ENCODE measurements around the gene WDR70.

Gene WDR70

DNA sequence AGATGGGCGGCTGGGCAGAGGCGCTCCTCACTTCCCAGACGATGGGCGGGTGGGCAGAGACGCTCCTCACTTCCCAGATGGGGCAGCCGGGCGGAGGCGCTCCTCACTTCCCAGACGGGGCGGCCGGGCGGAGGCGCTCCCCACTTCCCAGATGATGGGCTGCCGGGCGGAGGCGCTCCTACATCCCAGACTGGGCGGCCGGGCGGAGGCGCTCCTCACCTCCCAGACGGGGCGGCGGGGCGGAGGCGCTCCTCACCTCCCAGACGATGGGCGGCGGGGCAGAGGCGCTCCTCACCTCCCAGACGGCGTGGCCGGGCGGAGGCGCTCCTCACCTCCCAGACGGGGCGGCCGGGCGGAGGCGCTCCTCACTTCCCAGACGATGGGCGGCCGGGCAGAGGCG, 140.2 kb downstream of the WDR70 start:
- Histone ChIP-seq H3K9me2 (replicated peaks; ENCODE audit: insufficient read depth, low read length) (no peaks in the 10 kb centered on the region), H2AFZ (ENCODE audit: low read depth, low read length, severe bottlenecking) (no peak overlapping the region), H3K4me3 (ENCODE audit: insufficient read depth, low read length, poor library complexity, severe bottlenecking) (no peak overlapping the region), H3K27ac (ENCODE audit: low read depth, low read length) (no peak overlapping the region), H3K4me2 (ENCODE audit: low read depth, low read length, poor library complexity, severe bottlenecking) (no peak overlapping the region), H3F3A (ENCODE audit: insufficient read depth) (no peaks in the 10 kb centered on the region), H3K9ac (ENCODE audit: low read length) (no peak overlapping the region), H3K27me3 (ENCODE audit: low read length) (no peaks in the 10 kb centered on the region), H3K9me3 (ENCODE audit: insufficient read depth, low read length) (no peaks in the 10 kb centered on the region), H4K20me1 (ENCODE audit: low read depth, low read length) (no peaks in the 10 kb centered on the region), H3K36me3 (ENCODE audit: low read length) (no peaks in the 10 kb centered on the region; the same call in 1 of the 2 replicates), H3K79me2 (ENCODE audit: insufficient read depth, low read length) (no peaks in the 10 kb centered on the region)
- no peak for TF ChIP-seq EZH2phosphoT487 (conservative IDR thresholded peaks at IDR 0.05; ENCODE audit: low read length)
- TF ChIP-seq, protein P1, sequence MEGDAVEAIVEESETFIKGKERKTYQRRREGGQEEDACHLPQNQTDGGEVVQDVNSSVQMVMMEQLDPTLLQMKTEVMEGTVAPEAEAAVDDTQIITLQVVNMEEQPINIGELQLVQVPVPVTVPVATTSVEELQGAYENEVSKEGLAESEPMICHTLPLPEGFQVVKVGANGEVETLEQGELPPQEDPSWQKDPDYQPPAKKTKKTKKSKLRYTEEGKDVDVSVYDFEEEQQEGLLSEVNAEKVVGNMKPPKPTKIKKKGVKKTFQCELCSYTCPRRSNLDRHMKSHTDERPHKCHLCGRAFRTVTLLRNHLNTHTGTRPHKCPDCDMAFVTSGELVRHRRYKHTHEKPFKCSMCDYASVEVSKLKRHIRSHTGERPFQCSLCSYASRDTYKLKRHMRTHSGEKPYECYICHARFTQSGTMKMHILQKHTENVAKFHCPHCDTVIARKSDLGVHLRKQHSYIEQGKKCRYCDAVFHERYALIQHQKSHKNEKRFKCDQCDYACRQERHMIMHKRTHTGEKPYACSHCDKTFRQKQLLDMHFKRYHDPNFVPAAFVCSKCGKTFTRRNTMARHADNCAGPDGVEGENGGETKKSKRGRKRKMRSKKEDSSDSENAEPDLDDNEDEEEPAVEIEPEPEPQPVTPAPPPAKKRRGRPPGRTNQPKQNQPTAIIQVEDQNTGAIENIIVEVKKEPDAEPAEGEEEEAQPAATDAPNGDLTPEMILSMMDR (IDR thresholded peaks at IDR 0.05; ENCODE audit: insufficient read depth, low read length, poor library complexity, severe bottlenecking) = no peak

DNA sequence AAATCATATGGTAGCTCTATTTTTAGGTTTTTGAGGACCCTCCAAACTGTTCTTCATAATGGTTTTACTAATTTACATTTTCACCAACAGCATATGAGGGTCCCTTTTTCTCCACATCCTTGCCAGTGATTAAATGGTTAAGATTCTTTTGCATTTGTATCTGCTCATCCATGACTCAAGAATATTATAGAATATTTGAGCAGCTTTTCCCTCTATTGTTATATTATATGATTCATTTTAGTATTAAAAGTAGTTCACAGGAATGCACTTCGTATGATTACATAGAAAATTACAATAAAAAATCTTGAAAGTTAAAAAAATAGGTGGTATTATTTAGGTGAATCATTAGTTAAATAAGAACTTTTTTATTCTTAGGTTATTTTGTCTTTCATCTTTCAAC, 140.7 kb downstream of the WDR70 start:
- no peaks in the 10 kb centered on the region for H3K79me2 ChIP-seq (ENCODE audit: insufficient read depth, low read length)
- no peaks in the 10 kb centered on the region for H3K9me2 ChIP-seq (replicated peaks; ENCODE audit: insufficient read depth, low read length)
- no peak overlapping the region for H3K4me3 ChIP-seq (ENCODE audit: insufficient read depth, low read length, poor library complexity, severe bottlenecking)
- no peak overlapping the region for H3K4me2 ChIP-seq (ENCODE audit: low read depth, low read length, poor library complexity, severe bottlenecking)
- H2AFZ ChIP-seq (ENCODE audit: low read depth, low read length, severe bottlenecking) = no peak overlapping the region
- no peak overlapping the region for H3K27ac ChIP-seq (ENCODE audit: low read depth, low read length)
- no peaks in the 10 kb centered on the region; the same call in 1 of the 2 replicates for H3K36me3 ChIP-seq (ENCODE audit: low read length)
- no peak overlapping the region for H3K9ac ChIP-seq (ENCODE audit: low read length)
- no peaks in the 10 kb centered on the region for H3K27me3 ChIP-seq (ENCODE audit: low read length)
- no peaks in the 10 kb centered on the region for H3F3A ChIP-seq (ENCODE audit: insufficient read depth)
- H3K9me3 ChIP-seq (ENCODE audit: insufficient read depth, low read length) = no peaks in the 10 kb centered on the region
- H4K20me1 ChIP-seq (ENCODE audit: low read depth, low read length) = no peaks in the 10 kb centered on the region
- TF ChIP-seq EZH2phosphoT487 (conservative IDR thresholded peaks at IDR 0.05; ENCODE audit: low read length) = no peak
- TF ChIP-seq, protein P1 (IDR thresholded peaks at IDR 0.05; ENCODE audit: insufficient read depth, low read length, poor library complexity, severe bottlenecking) = no peak

DNA sequence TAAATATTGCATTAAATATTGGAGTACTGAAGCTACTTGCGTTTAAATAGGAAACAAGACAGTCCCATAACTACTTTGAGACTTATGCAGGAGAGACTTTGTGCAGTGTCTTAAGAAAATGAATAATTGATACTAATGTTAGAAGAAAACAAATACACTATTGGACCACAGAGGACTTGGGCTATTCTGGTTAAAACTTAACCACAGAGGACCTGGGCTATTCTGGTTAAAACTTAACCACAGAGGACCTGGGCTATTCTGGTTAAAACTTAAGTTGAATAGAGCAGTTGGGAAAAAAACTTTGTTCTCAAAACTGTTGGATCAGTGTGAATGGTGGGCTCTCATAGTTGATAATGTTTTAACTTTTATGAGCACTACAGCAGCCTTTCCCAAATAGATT, 141.7 kb downstream of the WDR70 start:
- no peak overlapping the region for H3K4me3 ChIP-seq (ENCODE audit: insufficient read depth, low read length, poor library complexity, severe bottlenecking)
- no peak for TF ChIP-seq EZH2phosphoT487 (conservative IDR thresholded peaks at IDR 0.05; ENCODE audit: low read length)
- TF ChIP-seq, protein P1 (IDR thresholded peaks at IDR 0.05; ENCODE audit: insufficient read depth, low read length, poor library complexity, severe bottlenecking) = no peak
- H3K36me3 ChIP-seq (ENCODE audit: low read length) = no peaks in the 10 kb centered on the region; the same call in 1 of the 2 replicates
- no peak overlapping the region for H3K27ac ChIP-seq (ENCODE audit: low read depth, low read length)
- no peaks in the 10 kb centered on the region for H3K9me3 ChIP-seq (ENCODE audit: insufficient read depth, low read length)
- no peaks in the 10 kb centered on the region for H4K20me1 ChIP-seq (ENCODE audit: low read depth, low read length)
- H3K9ac ChIP-seq (ENCODE audit: low read length) = no peak overlapping the region
- no peak overlapping the region for H3K4me2 ChIP-seq (ENCODE audit: low read depth, low read length, poor library complexity, severe bottlenecking)
- H3K9me2 ChIP-seq (replicated peaks; ENCODE audit: insufficient read depth, low read length) = no peaks in the 10 kb centered on the region
- no peaks in the 10 kb centered on the region for H3K79me2 ChIP-seq (ENCODE audit: insufficient read depth, low read length)
- H2AFZ ChIP-seq (ENCODE audit: low read depth, low read length, severe bottlenecking) = no peak overlapping the region
- H3K27me3 ChIP-seq (ENCODE audit: low read length) = no peaks in the 10 kb centered on the region
- H3F3A ChIP-seq (ENCODE audit: insufficient read depth) = no peaks in the 10 kb centered on the region
